Trophoblast cell (in vitro differentiated cells and primary cell): Measurements from ENCODE around the gene MIPOL1.

ENCODE experiments used
- DNase-seq, 2 donors: peaks; one replicate each; pipeline ENCODE4 v3.0.0-alpha.2; 2016
- H2AFZ ChIP-seq: 2 replicates; pipeline ENCODE4 v1.6.1; 2013; ENCODE audit warnings: low read length, moderate library complexity, mild to moderate bottlenecking; ENCODE audit not compliant: insufficient read depth, poor library complexity
- H2AK5ac ChIP-seq: 2 replicates; pipeline ENCODE4 v1.6.1; 2013; ENCODE audit warnings: mild to moderate bottlenecking, low read length
- H2BK120ac ChIP-seq: 2 replicates; pipeline ENCODE4 v1.6.1; 2013; ENCODE audit warnings: low read length, mild to moderate bottlenecking, moderate library complexity; ENCODE audit not compliant: insufficient read depth, poor library complexity
- H2BK12ac ChIP-seq: 2 replicates; pipeline ENCODE4 v1.6.1; 2013; ENCODE audit warnings: mild to moderate bottlenecking, low read length, moderate library complexity
- H2BK5ac ChIP-seq: 2 replicates; pipeline ENCODE4 v1.6.1; 2013; ENCODE audit warnings: low read length, low read depth, moderate library complexity, mild to moderate bottlenecking; ENCODE audit not compliant: poor library complexity
- H3K14ac ChIP-seq: 2 replicates; pipeline ENCODE4 v1.6.1; 2013; ENCODE audit warnings: mild to moderate bottlenecking, low read length
- H3K18ac ChIP-seq: 2 replicates; pipeline ENCODE4 v1.6.1; 2013; ENCODE audit warnings: mild to moderate bottlenecking, low read length
- H3K23ac ChIP-seq: 2 replicates; pipeline ENCODE4 v1.6.1; 2013; ENCODE audit warnings: low read length
- H3K27ac ChIP-seq: 2 replicates; pipeline ENCODE4 v1.5.1; 2013; ENCODE audit warnings: low read depth, mild to moderate bottlenecking, inconsistent platforms, low read length, moderate library complexity
- H3K27me3 ChIP-seq: 2 replicates; pipeline ENCODE4 v1.6.1; 2013; ENCODE audit warnings: inconsistent platforms, mild to moderate bottlenecking, low read length, moderate library complexity; ENCODE audit not compliant: insufficient read depth
- H3K36me3 ChIP-seq, 2 experiments: 1 replicate in 1 of 2; 2 replicates in 1 of 2; pipeline ENCODE4 v1.6.1; 2013; ENCODE audit warnings: low read length in 2 of 2, mild to moderate bottlenecking in 2 of 2, moderate library complexity in 1 of 2; ENCODE audit not compliant: insufficient read depth in 2 of 2, control insufficient read depth in 1 of 2
- H3K4ac ChIP-seq: 2 replicates; pipeline ENCODE4 v1.6.1; 2013; ENCODE audit warnings: low read depth, mild to moderate bottlenecking, low read length, moderate library complexity
- H3K4me1 ChIP-seq, 2 experiments: 1 replicate in 1 of 2; 2 replicates in 1 of 2; pipeline ENCODE4 v1.6.1; 2013; ENCODE audit warnings: low read length in 2 of 2, mild to moderate bottlenecking in 2 of 2, moderate library complexity in 1 of 2; ENCODE audit not compliant: insufficient read depth in 2 of 2, control insufficient read depth in 1 of 2
- H3K4me2 ChIP-seq: 2 replicates; pipeline ENCODE4 v1.6.1; 2013; ENCODE audit warnings: inconsistent platforms, mild to moderate bottlenecking, low read length, moderate library complexity
- H3K4me3 ChIP-seq: 2 replicates; pipeline ENCODE4 v1.5.1; 2013; ENCODE audit warnings: mild to moderate bottlenecking, low read depth, low read length, inconsistent platforms
- H3K79me1 ChIP-seq: one replicate; pipeline ENCODE4 v1.6.1; 2013; ENCODE audit warnings: low read length
- H3K79me2 ChIP-seq: 2 replicates; pipeline ENCODE4 v1.6.1; 2013; ENCODE audit warnings: low read length, mild to moderate bottlenecking; ENCODE audit not compliant: control insufficient read depth, insufficient read depth, poor library complexity
- H3K9ac ChIP-seq: 2 replicates; pipeline ENCODE4 v1.6.1; 2013; ENCODE audit warnings: mild to moderate bottlenecking, low read length
- H3K9me3 ChIP-seq: 2 replicates; pipeline ENCODE4 v1.6.1; 2013; ENCODE audit warnings: low read depth, mild to moderate bottlenecking, control low read depth, inconsistent platforms, low read length; ENCODE audit not compliant: insufficient read depth
- H4K12ac ChIP-seq: 2 replicates; pipeline ENCODE4 v1.6.1; 2013; ENCODE audit warnings: low read depth, mild to moderate bottlenecking, low read length, moderate library complexity
- H4K8ac ChIP-seq: 2 replicates; pipeline ENCODE4 v1.6.1; 2013; ENCODE audit warnings: low read depth, mild to moderate bottlenecking, low read length, moderate library complexity
- H4K91ac ChIP-seq: one replicate; pipeline ENCODE4 v1.6.1; 2013; ENCODE audit warnings: low read depth, mild to moderate bottlenecking, low read length, moderate library complexity
- WGBS: extraction: QIAGEN DNeasy Blood & Tissue Kit; methylation state at CpG from one replicate; pipeline ENCODE4 v1.1.7; 2013; ENCODE audit warnings: missing lambda C conversion rate; ENCODE audit not compliant: insufficient read length, insufficient coverage; ENCODE audit errors: extremely low coverage; 5-methylcytosine and 5-hydroxymethylcytosine counted together

The MIPOL1 gene

GRCh38 chr14:37329189-37330001 lies 131.7 kb downstream of the MIPOL1 start:
- Histone ChIP-seq H4K12ac (no peak overlapping the region), H3K27me3 (no peaks in the 10 kb centered on the region), H2BK5ac (no peak overlapping the region), H3K36me3 (no peaks in the 10 kb centered on the region), H4K91ac (no peak overlapping the region), H3K9ac (no peak overlapping the region), H3K79me2 (no peaks in the 10 kb centered on the region), H2BK12ac (no peak overlapping the region), H2AFZ (no peak overlapping the region), H2BK120ac (no peak overlapping the region), H2AK5ac (no peak overlapping the region), H3K4me1 (no peaks in the 10 kb centered on the region), H3K23ac (no peak overlapping the region), H3K14ac (no peak overlapping the region), H3K18ac (no peak overlapping the region), H3K27ac (no peak overlapping the region), H3K4me3 (no peak overlapping the region), H3K79me1 (no peaks in the 10 kb centered on the region), H3K9me3 (no peaks in the 10 kb centered on the region), H3K4ac (no peak overlapping the region), H4K8ac (no peak overlapping the region), H3K4me2 (no peak overlapping the region)
- DNase-seq: no peak
- no CpG with 5 or more reads among the region's 2 CpGs for WGBS

- H3K79me2 ChIP-seq: no peaks in the 10 kb centered on the region
- no peak overlapping the region for H2BK5ac ChIP-seq
- H4K12ac ChIP-seq: no peak overlapping the region
- H3K4ac ChIP-seq: no peak overlapping the region
- H2BK120ac ChIP-seq: no peak overlapping the region
- H2BK12ac ChIP-seq: no peak overlapping the region
- no peak overlapping the region for H3K4me3 ChIP-seq
- H3K79me1 ChIP-seq: no peaks in the 10 kb centered on the region
- H3K27me3 ChIP-seq: no peaks in the 10 kb centered on the region
- H3K4me2 ChIP-seq: no peak overlapping the region
- no peaks in the 10 kb centered on the region for H3K4me1 ChIP-seq
- no peak overlapping the region for H3K23ac ChIP-seq
- no peak for DNase-seq
- no peak overlapping the region for H3K27ac ChIP-seq
- no peak overlapping the region for H4K8ac ChIP-seq
- H4K91ac ChIP-seq: no peak overlapping the region
- no peak overlapping the region for H3K18ac ChIP-seq
- H3K36me3 ChIP-seq: no peaks in the 10 kb centered on the region
- no peaks in the 10 kb centered on the region for H3K9me3 ChIP-seq
- H3K14ac ChIP-seq: no peak overlapping the region
- no peak overlapping the region for H3K9ac ChIP-seq
- no peak overlapping the region for H2AFZ ChIP-seq
- H2AK5ac ChIP-seq: no peak overlapping the region
These were observed 133.2 kb downstream of the MIPOL1 start for GRCh38 chr14:37330910-37331309.

- no peak overlapping the region for H2BK5ac ChIP-seq
- H3K36me3 ChIP-seq: no peaks in the 10 kb centered on the region
- no peaks in the 10 kb centered on the region for H3K4me1 ChIP-seq
- H3K14ac ChIP-seq: no peak overlapping the region
- H3K27ac ChIP-seq: no peak overlapping the region
- H3K79me2 ChIP-seq: no peaks in the 10 kb centered on the region
- no CpG with 5 or more reads among the region's 4 CpGs for WGBS
- no peaks in the 10 kb centered on the region for H3K79me1 ChIP-seq
- no peak overlapping the region for H3K4me2 ChIP-seq
- H3K9ac ChIP-seq: no peak overlapping the region
- no peak overlapping the region for H2AK5ac ChIP-seq
- H3K4ac ChIP-seq: no peak overlapping the region
- H2BK12ac ChIP-seq: no peak overlapping the region
- no peak overlapping the region for H4K91ac ChIP-seq
- H4K12ac ChIP-seq: no peak overlapping the region
- H3K27me3 ChIP-seq: no peaks in the 10 kb centered on the region
- no peak overlapping the region for H2AFZ ChIP-seq
- H3K23ac ChIP-seq: no peak overlapping the region
- no peak for DNase-seq
- no peak overlapping the region for H2BK120ac ChIP-seq
- H3K4me3 ChIP-seq: no peak overlapping the region
- H3K18ac ChIP-seq: no peak overlapping the region
- no peaks in the 10 kb centered on the region for H3K9me3 ChIP-seq
- H4K8ac ChIP-seq: no peak overlapping the region
These were observed 142.6 kb downstream of the MIPOL1 start for GRCh38 chr14:37340353-37340752.

- Histone ChIP-seq H2BK5ac (no peak overlapping the region), H3K4me2 (no peak overlapping the region), H3K4ac (no peak overlapping the region), H2BK120ac (no peak overlapping the region), H3K9ac (no peak overlapping the region), H3K4me3 (no peak overlapping the region), H3K14ac (no peak overlapping the region), H4K91ac (no peak overlapping the region), H3K79me2 (no peaks in the 10 kb centered on the region), H4K12ac (no peak overlapping the region), H3K27ac (no peak overlapping the region), H2BK12ac (no peak overlapping the region), H2AK5ac (no peak overlapping the region), H3K36me3 (no peaks in the 10 kb centered on the region), H4K8ac (no peak overlapping the region), H3K9me3 (no peaks in the 10 kb centered on the region), H3K27me3 (no peaks in the 10 kb centered on the region), H2AFZ (no peak overlapping the region), H3K18ac (no peak overlapping the region), H3K79me1 (no peaks in the 10 kb centered on the region), H3K4me1 (no peaks in the 10 kb centered on the region), H3K23ac (no peak overlapping the region)
- DNase-seq: no peak
- WGBS: no CpG with 5 or more reads among the region's 3 CpGs
These were observed 145.8 kb downstream of the MIPOL1 start for GRCh38 chr14:37343307-37344094.
